GM23248 (cell line): Measurements from ENCODE around the gene DIAPH1. TPM values are rescaled to one million over a fixed set of nuclear protein-coding genes. Genes with fewer than 3 reads are reported as not detected.

ENCODE experiments used
- DNase-seq: peaks from one replicate; pipeline ENCODE4 v3.0.0-alpha.2; 2015
- H2AFZ ChIP-seq: fragments of 200-600 bp; sonication (generic); 2 replicates; pipeline ENCODE4 v1.6.1; 2016; ENCODE audit warnings: antibody characterized with exemption
- H3F3A ChIP-seq: fragments of 200-600 bp; sonication (generic); 2 replicates; pipeline ENCODE4 v1.6.1; 2016; ENCODE audit warnings: mild to moderate bottlenecking, antibody characterized with exemption, mixed run types; ENCODE audit not compliant: insufficient read depth
- H3K27ac ChIP-seq: fragments of 200-600 bp; sonication (generic); 2 replicates; pipeline ENCODE4 v1.5.1; 2016; ENCODE audit warnings: mild to moderate bottlenecking
- H3K27me3 ChIP-seq: fragments of 200-600 bp; sonication (generic); replicated peaks from 2 replicates; pipeline ENCODE4 v1.6.1; 2016; ENCODE audit warnings: mild to moderate bottlenecking; ENCODE audit not compliant: insufficient read depth
- H3K36me3 ChIP-seq: fragments of 200-600 bp; sonication (generic); 2 replicates; pipeline ENCODE4 v1.6.1; 2016; ENCODE audit warnings: low read depth, mild to moderate bottlenecking
- H3K4me1 ChIP-seq: fragments of 200-600 bp; sonication (generic); 2 replicates; pipeline ENCODE4 v1.6.1; 2016; ENCODE audit warnings: mild to moderate bottlenecking; ENCODE audit not compliant: insufficient read depth
- H3K4me2 ChIP-seq: fragments of 200-600 bp; sonication (generic); one replicate; pipeline ENCODE4 v1.6.1; 2016; ENCODE audit warnings: mild to moderate bottlenecking; ENCODE audit not compliant: unreplicated experiment
- H3K4me3 ChIP-seq: fragments of 200-600 bp; sonication (generic); 2 replicates; pipeline ENCODE4 v1.5.1; 2016; ENCODE audit warnings: mild to moderate bottlenecking
- H3K79me2 ChIP-seq: fragments of 200-600 bp; sonication (generic); 2 replicates; pipeline ENCODE4 v1.6.1; 2016; ENCODE audit warnings: mild to moderate bottlenecking; ENCODE audit not compliant: insufficient read depth
- H3K9ac ChIP-seq: fragments of 200-600 bp; sonication (generic); 2 replicates; pipeline ENCODE4 v1.6.1; 2016; ENCODE audit warnings: mild to moderate bottlenecking
- H3K9me2 ChIP-seq: fragments of 200-600 bp; sonication (generic); 2 replicates; pipeline ENCODE4 v1.6.1; 2016; ENCODE audit warnings: mixed run types, mild to moderate bottlenecking, moderate library complexity; ENCODE audit not compliant: insufficient read depth
- H3K9me3 ChIP-seq: fragments of 200-600 bp; sonication (generic); one replicate; pipeline ENCODE4 v1.6.1; 2017; ENCODE audit warnings: low read depth
- H4K20me1 ChIP-seq: fragments of 200-600 bp; sonication (generic); 2 replicates; pipeline ENCODE4 v1.6.0; 2016; ENCODE audit not compliant: insufficient read depth
- EZH2 ChIP-seq: fragments of 200-600 bp; sonication (generic); IDR thresholded peaks from 2 replicates; pipeline ENCODE4 v1.6.1; 2018; ENCODE audit warnings: antibody characterized with exemption, mild to moderate bottlenecking; ENCODE audit not compliant: insufficient read depth, poor library complexity, severe bottlenecking
- EZH2phosphoT487 ChIP-seq: fragments of 200-600 bp; sonication (generic); IDR thresholded peaks from 2 replicates; pipeline ENCODE4 v1.6.1; 2018; ENCODE audit warnings: antibody characterized with exemption, moderate library complexity, mild to moderate bottlenecking, low read depth; ENCODE audit not compliant: insufficient read depth
- WGBS, 2 experiments: methylation state at CpG; one replicate each; pipeline ENCODE4 v1.1.6; 2015 to 2017; ENCODE audit warnings: low lambda C conversion rate in 2 of 2, low coverage in 1 of 2; ENCODE audit errors: missing lambda C conversion rate in 2 of 2; 5-methylcytosine and 5-hydroxymethylcytosine counted together
- in situ Hi-C: fragments of 300-500 bp; cut with MboI; formaldehyde crosslinking; loops from 2 replicates; pipeline ENCODE4 v1.15.0; 2020
- polyA plus RNA-seq: library from polyadenylated mRNA; unstranded; fragments of >200 nt; fragmentation: Nextera tagmentation; extraction: Ambion mirVana; gene quantifications from 2 replicates; pipeline ENCODE4 v1.2.1, GENCODE V29; 2016
- total RNA-seq: library from RNA; depleted of rRNA; stranded (reverse); fragments of >200 nt; shearing (Covaris generic); gene quantifications from 2 replicates; pipeline ENCODE4 v1.2.3, GENCODE V29; 2014

The DIAPH1 gene
- total and polyA plus RNA-seq, 2 experiments from 2014 or later = 26.0 to 34.4 TPM

GRCh38 chr5:141655020-141655419, 36.2 kb upstream of the DIAPH1 start:
- Histone ChIP-seq H3K36me3 (no peaks in the 10 kb centered on the region), H3K9ac (no peak overlapping the region), H3K4me2 (no peak overlapping the region), H3K79me2 (no peaks in the 10 kb centered on the region; the same call in 1 of the 2 replicates), H3K4me3 (no peak overlapping the region), H3K9me3 (no peaks in the 10 kb centered on the region), H3K9me2 (no peaks in the 10 kb centered on the region), H4K20me1 (no peaks in the 10 kb centered on the region), H3K27me3 (no peaks in the 10 kb centered on the region), H3K4me1 (peaks cover 18% of the 10 kb centered on the region), H3F3A (peaks cover 13% of the 10 kb centered on the region), H3K27ac (no peak overlapping the region), H2AFZ (no peak overlapping the region)
- no peak for DNase-seq
- WGBS, 2 experiments = 80 to 88% methylated on average over 6 to 7 of the region's 7 CpGs
- TF ChIP-seq EZH2 (no peak), EZH2phosphoT487 (no peak)
- in situ Hi-C loops = no loop called here

- no peaks in the 10 kb centered on the region for H3K27me3 ChIP-seq
- H3K27ac ChIP-seq = peak overlapping the region; percentile 61
- 0 out of 2 replicates have a peak overlapping the region, but pooled peaks have one; percentile 46 for H2AFZ ChIP-seq
- no peaks in the 10 kb centered on the region for H3K9me3 ChIP-seq
- H3K9me2 ChIP-seq = no peaks in the 10 kb centered on the region
- peaks cover 13% of the 10 kb centered on the region for H3F3A ChIP-seq
- H3K36me3 ChIP-seq = no peaks in the 10 kb centered on the region
- H4K20me1 ChIP-seq = no peaks in the 10 kb centered on the region
- DNase-seq = peak; percentile 87
- WGBS, 2 experiments = 48 to 58% methylated on average over 2 of the region's 2 CpGs
- peaks cover 18% of the 10 kb centered on the region for H3K4me1 ChIP-seq
- H3K9ac ChIP-seq = no peak overlapping the region
- peaks cover 5% of the 10 kb centered on the region for H3K79me2 ChIP-seq
- no peak overlapping the region for H3K4me2 ChIP-seq
- H3K4me3 ChIP-seq = no peak overlapping the region
- TF ChIP-seq EZH2phosphoT487 = no peak
- TF ChIP-seq EZH2 = no peak
- in situ Hi-C loops = no loop called here
Measured at GRCh38 chr5:141654298-141654697, 35.5 kb upstream of the DIAPH1 start.

DNA sequence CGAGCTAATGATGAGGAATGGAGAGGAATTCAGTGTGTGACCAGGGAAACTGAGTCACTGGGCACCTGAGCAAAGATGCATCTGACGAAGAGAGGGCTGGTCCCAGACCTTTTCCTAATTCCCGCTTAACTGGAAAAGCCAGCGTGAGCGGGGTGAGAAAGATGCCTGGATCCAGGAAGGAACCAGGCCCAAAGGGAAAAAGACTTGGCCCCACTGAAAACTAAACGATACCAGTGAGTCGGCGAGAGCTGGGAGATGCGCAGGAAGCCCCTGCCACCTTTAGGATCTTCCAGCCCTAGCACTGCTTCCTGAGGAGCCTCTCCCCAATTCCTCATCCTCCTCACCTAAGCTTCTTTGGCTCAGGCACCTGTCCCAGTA, 32.9 kb upstream of the DIAPH1 start:
- Histone ChIP-seq H3F3A (peaks cover 8% of the 10 kb centered on the region; the same call in 1 of the 2 replicates), H3K9me2 (no peaks in the 10 kb centered on the region), H3K27me3 (no peaks in the 10 kb centered on the region), H2AFZ (peak overlapping the region; percentile 85), H3K27ac (no peak overlapping the region), H3K4me3 (peak overlapping the region; percentile 92), H3K9ac (peak overlapping the region; percentile 77), H3K4me2 (peak overlapping the region; percentile 94), H4K20me1 (no peaks in the 10 kb centered on the region), H3K79me2 (peaks cover 5% of the 10 kb centered on the region), H3K4me1 (peaks cover 12% of the 10 kb centered on the region), H3K36me3 (no peaks in the 10 kb centered on the region; the same call in 1 of the 2 replicates), H3K9me3 (no peaks in the 10 kb centered on the region)
- whole genome bisulfite sequencing, 2 experiments = 58 to 62% methylated on average over 9 of the region's 9 CpGs
- DNase-seq = no peak
- in situ Hi-C loops = no loop called here
- TF ChIP-seq EZH2 = no peak
- TF ChIP-seq EZH2phosphoT487 = no peak

DNA sequence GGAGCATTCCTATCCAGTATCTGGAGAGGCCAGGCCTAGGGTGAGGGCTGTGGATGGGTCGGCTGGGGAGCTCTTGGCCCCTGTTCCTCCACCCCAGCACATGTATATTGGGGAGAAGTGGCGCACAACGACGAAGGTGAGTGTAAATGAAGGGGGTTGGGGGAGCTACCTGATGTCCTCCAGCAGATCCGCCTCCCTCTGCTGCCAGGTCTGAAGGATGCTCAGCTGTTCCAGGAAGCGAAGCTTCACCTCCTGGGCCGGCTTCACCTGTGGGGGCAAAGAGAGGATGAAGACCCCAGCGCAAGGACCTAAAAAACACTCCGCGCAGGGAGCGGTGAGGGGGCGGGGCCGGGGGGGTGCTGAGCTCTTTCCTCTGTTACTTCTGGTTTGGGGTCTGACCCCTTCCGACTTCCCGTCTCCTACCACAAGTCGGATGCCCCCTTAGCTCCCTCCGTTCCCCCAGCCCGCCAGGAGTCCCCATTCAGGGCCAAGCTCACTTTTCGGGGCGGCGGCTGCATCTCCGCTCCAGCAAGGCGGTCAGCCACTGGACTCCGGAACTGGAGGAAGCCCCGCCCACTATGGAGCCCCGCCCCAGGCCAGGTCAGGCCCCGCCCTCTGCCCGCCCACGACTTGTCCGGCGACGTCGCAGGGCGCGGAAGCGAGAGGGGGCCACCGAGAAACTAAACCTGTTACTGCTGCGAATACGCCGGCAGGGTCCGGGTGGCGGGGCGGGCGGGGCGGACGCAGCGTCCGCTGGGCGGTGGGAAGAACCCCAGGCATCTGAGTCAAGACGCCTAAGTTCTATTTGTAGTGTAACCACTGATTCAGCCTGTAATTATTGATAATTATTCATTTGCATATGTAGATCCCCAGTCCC, 32.3 kb upstream of the DIAPH1 start, which contains the start of gene FCHSD1:
FCHSD1 (minus strand) TSS at position 568 of the 877 bp plus-strand sequence; CDS start at position 518, 50 bp downstream.
- TF ChIP-seq EZH2 (no peak), EZH2phosphoT487 (no peak)
- H3K4me1 ChIP-seq = peaks cover 12% of the 10 kb centered on the region
- H3F3A ChIP-seq = peaks cover 8% of the 10 kb centered on the region; the same call in 1 of the 2 replicates
- peak within 1 kb of the TSS; percentile 85 for H2AFZ ChIP-seq
- peak; percentile 90 for DNase-seq
- no peaks in the 10 kb centered on the region for H3K9me2 ChIP-seq
- H3K4me2 ChIP-seq = peak within 1 kb of the TSS; percentile 94
- no peak within 1 kb of the TSS for H3K27ac ChIP-seq
- in situ Hi-C loops = no loop called here
- peaks cover 5% of the 10 kb centered on the region for H3K79me2 ChIP-seq
- no peaks in the 10 kb centered on the region; the same call in 1 of the 2 replicates for H3K36me3 ChIP-seq
- H3K9ac ChIP-seq = peak within 1 kb of the TSS; percentile 77
- peak within 1 kb of the TSS; percentile 92 for H3K4me3 ChIP-seq
- H4K20me1 ChIP-seq = no peaks in the 10 kb centered on the region
- no peaks in the 10 kb centered on the region for H3K9me3 ChIP-seq
- H3K27me3 ChIP-seq = no peaks in the 10 kb centered on the region
- WGBS, 2 experiments = 4 to 8% methylated on average over 25 to 45 of the region's 50 CpGs
